HepG2 (cell line): ENCODE data around the gene POC1B. TPM values are rescaled to one million over a fixed set of nuclear protein-coding genes. Genes with fewer than 3 reads are reported as not detected.

ENCODE experiments used
- CENPX ChIP-seq: sonication (generic); formaldehyde crosslinking; IDR thresholded peaks from 2 replicates; pipeline ENCODE4 v1.9.0; 2021; ENCODE audit warnings: mild to moderate bottlenecking, missing genetic modification reagents, moderate library complexity
- CREB1 ChIP-seq, 2 experiments: fragments of 450-650 bp in 1 of 2; IDR thresholded peaks; 2 replicates each; pipeline ENCODE4 v1.6.1; 2016 to 2017; ENCODE audit warnings: control low read depth in 1 of 2, mild to moderate bottlenecking in 1 of 2, missing compliant biosample characterization in 1 of 2, missing genetic modification characterization in 1 of 2
- FOXA3 ChIP-seq: IDR thresholded peaks from 2 replicates; pipeline ENCODE4 v1.6.1; 2016; ENCODE audit warnings: missing genetic modification reagents, missing compliant biosample characterization
- GABPB1 ChIP-seq: IDR thresholded peaks from 2 replicates; pipeline ENCODE4 v1.6.1; 2016; ENCODE audit warnings: mild to moderate bottlenecking, missing genetic modification reagents, moderate library complexity, missing compliant biosample characterization
- HDAC1 ChIP-seq: sonication (generic); formaldehyde crosslinking; IDR thresholded peaks from 2 replicates; pipeline ENCODE4 v1.5.1; 2020; ENCODE audit warnings: mild to moderate bottlenecking, missing genetic modification reagents
- JUND ChIP-seq: sonication (generic); formaldehyde crosslinking; IDR thresholded peaks from 2 replicates; pipeline ENCODE4 v1.8.0; 2022; ENCODE audit warnings: mild to moderate bottlenecking, missing genetic modification reagents
- KLF16 ChIP-seq, 2 experiments: sonication (generic) in 1 of 2; formaldehyde crosslinking in 1 of 2; IDR thresholded peaks; 2 replicates each; pipeline versions ENCODE4 v1.6.1 to v1.8.0; 2016 to 2023; ENCODE audit warnings: missing genetic modification reagents in 2 of 2, missing compliant biosample characterization in 1 of 2
- MBD4 ChIP-seq: IDR thresholded peaks from 2 replicates; pipeline ENCODE4 v1.6.1; 2012; ENCODE audit warnings: low read length, inconsistent platforms, borderline replicate concordance
- MED13 ChIP-seq: sonication (generic); formaldehyde crosslinking; IDR thresholded peaks from 2 replicates; pipeline ENCODE4 v1.5.0; 2020; ENCODE audit warnings: missing genetic modification reagents
- MZF1 ChIP-seq: sonication (generic); formaldehyde crosslinking; IDR thresholded peaks from 2 replicates; pipeline ENCODE4 v1.8.1; 2023; ENCODE audit warnings: mild to moderate bottlenecking, missing genetic modification reagents, borderline replicate concordance
- PHF21A ChIP-seq: sonication (generic); formaldehyde crosslinking; IDR thresholded peaks from 2 replicates; pipeline ENCODE4 v1.5.0; 2020; ENCODE audit warnings: mild to moderate bottlenecking, missing genetic modification reagents
- POLR2G ChIP-seq: fragments of 200-400 bp; formaldehyde crosslinking; IDR thresholded peaks from 2 replicates; pipeline ENCODE4 v1.6.1; 2018; ENCODE audit warnings: mild to moderate bottlenecking, low read depth, low read length, moderate library complexity
- PTBP1 ChIP-seq: fragments of 200-400 bp; formaldehyde crosslinking; IDR thresholded peaks from 2 replicates; pipeline ENCODE4 v1.6.1; 2018; ENCODE audit warnings: low read length, low read depth; ENCODE audit not compliant: poor library complexity, severe bottlenecking
- SMAD3 ChIP-seq: sonication (generic); formaldehyde crosslinking; IDR thresholded peaks from 2 replicates; pipeline ENCODE4 v1.4.0; 2020; ENCODE audit warnings: missing genetic modification reagents
- SMARCE1 ChIP-seq: fragments of 450-650 bp; IDR thresholded peaks from 2 replicates; pipeline ENCODE4 v1.6.1; 2017; ENCODE audit warnings: borderline replicate concordance
- SNAPC2 ChIP-seq: sonication (generic); formaldehyde crosslinking; IDR thresholded peaks from 2 replicates; pipeline ENCODE4 v1.8.1; 2022; ENCODE audit warnings: mild to moderate bottlenecking, missing genetic modification reagents
- TOPORS ChIP-seq: sonication (generic); formaldehyde crosslinking; IDR thresholded peaks from 2 replicates; pipeline ENCODE4 v1.8.0; 2023; ENCODE audit warnings: mild to moderate bottlenecking, missing genetic modification reagents
- ZEB1 ChIP-seq: IDR thresholded peaks from 2 replicates; pipeline ENCODE4 v1.6.1; 2012; ENCODE audit warnings: mild to moderate bottlenecking, low read depth, inconsistent platforms; ENCODE audit not compliant: insufficient replicate concordance
- ZNF17 ChIP-seq: sonication (generic); formaldehyde crosslinking; IDR thresholded peaks from 2 replicates; pipeline ENCODE4 v1.5.0; 2020; ENCODE audit warnings: mild to moderate bottlenecking, missing genetic modification reagents
- ZNF260 ChIP-seq: sonication (generic); formaldehyde crosslinking; IDR thresholded peaks from 2 replicates; pipeline ENCODE4 v1.4.0; 2020; ENCODE audit warnings: missing genetic modification reagents, low read depth, mild to moderate bottlenecking, borderline replicate concordance
- ZNF333 ChIP-seq: sonication (generic); formaldehyde crosslinking; IDR thresholded peaks from 2 replicates; pipeline ENCODE4 v1.4.0; 2020; ENCODE audit warnings: mild to moderate bottlenecking, missing genetic modification reagents, borderline replicate concordance
- ZNF552 ChIP-seq: sonication (generic); formaldehyde crosslinking; IDR thresholded peaks from 2 replicates; pipeline ENCODE4 v1.9.0; 2022; ENCODE audit warnings: missing genetic modification reagents, mild to moderate bottlenecking, borderline replicate concordance
- ZNF605 ChIP-seq: sonication (generic); formaldehyde crosslinking; IDR thresholded peaks from 2 replicates; pipeline ENCODE4 v1.8.0; 2022; ENCODE audit warnings: mild to moderate bottlenecking, missing genetic modification reagents
- ZNF891 ChIP-seq: sonication (generic); formaldehyde crosslinking; IDR thresholded peaks from 2 replicates; pipeline ENCODE4 v1.5.0; 2020; ENCODE audit warnings: mild to moderate bottlenecking, missing genetic modification reagents
- ZSCAN25 ChIP-seq: sonication (generic); formaldehyde crosslinking; IDR thresholded peaks from 2 replicates; pipeline ENCODE4 v1.8.0; 2022; ENCODE audit warnings: mild to moderate bottlenecking, missing genetic modification reagents
- polyA plus RNA-seq, 8 experiments: library from polyadenylated mRNA; depleted of rRNA in 3 of 8; stranded (reverse) in 7 of 8; unstranded in 1 of 8; fragments of >200 nt; fragmentation: Illumina TruSeq in 4 of 8; extraction: Trizol in 4 of 8; gene quantifications; 2 replicates each; pipeline versions ENCODE4 v1.2.1 to v1.2.3, GENCODE V29; 2011 to 2016; ENCODE audit warnings: low read depth in 4 of 8, missing spikeins in 1 of 8, mixed read lengths in 1 of 8; ENCODE audit not compliant: insufficient read depth in 1 of 8
- total RNA-seq, 5 experiments: library from RNA; depleted of rRNA; stranded (reverse); fragments of >200 nt; fragmentation: Illumina TruSeq; extraction: Trizol; gene quantifications; 2 replicates each; pipeline ENCODE4 v1.2.3, GENCODE V29; 2016; ENCODE audit warnings: low read depth in 1 of 5
- TF ChIP-seq, protein P1 (sequence below): fragments of 450-650 bp; IDR thresholded peaks from 2 replicates; pipeline ENCODE4 v1.6.1; 2016
- TF ChIP-seq, protein P2 (sequence below): sonication (generic); formaldehyde crosslinking; conservative IDR thresholded peaks from 2 replicates; pipeline ENCODE4 v1.4.0; 2020; ENCODE audit warnings: missing genetic modification reagents
- TF ChIP-seq, protein P3 (sequence below): sonication (generic); formaldehyde crosslinking; IDR thresholded peaks from 2 replicates; pipeline ENCODE4 v1.9.0; 2021; ENCODE audit warnings: missing genetic modification reagents, mild to moderate bottlenecking, borderline replicate concordance

POC1B gene
- total and polyA plus RNA-seq, 2 of the 13 experiments (the other 11 are each of a cell fraction or from before 2014, with no cell fraction given): 9.3 to 11.0 TPM

DNA sequence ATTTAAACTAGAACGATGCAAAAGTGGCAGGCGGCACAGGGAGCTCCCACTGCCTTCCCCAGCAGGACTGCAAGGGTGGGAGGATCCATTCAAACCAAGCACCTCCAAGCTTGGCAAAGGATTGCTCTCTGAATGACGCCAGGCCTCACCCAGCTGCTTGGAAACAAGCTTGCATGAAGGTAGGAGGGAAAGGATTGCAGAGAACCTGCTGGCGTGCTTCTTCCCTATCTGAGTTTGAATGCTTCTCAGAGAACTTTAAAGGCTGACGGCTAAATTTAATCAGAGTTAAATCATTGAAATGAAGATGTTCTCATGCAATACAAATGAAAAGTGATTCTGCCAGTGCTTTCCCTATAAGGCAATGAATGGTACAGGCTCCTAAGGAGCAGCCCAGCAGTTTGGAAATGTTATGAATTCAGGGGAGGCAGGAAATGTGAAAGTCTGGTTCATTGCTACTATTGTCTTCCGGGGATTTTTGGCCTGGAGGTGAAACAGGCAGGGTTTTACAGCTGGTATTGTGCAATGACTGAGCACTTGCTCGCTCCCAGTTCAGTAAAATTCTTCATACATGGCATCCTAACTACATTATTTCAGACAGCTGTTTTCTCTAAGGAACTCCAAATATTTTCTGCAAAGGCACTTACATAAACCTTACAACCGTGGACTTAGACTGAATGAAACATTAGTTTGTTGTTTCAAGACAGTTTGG lies 141.6 kb downstream of the POC1B start (continued):
- TF ChIP-seq, protein P1, sequence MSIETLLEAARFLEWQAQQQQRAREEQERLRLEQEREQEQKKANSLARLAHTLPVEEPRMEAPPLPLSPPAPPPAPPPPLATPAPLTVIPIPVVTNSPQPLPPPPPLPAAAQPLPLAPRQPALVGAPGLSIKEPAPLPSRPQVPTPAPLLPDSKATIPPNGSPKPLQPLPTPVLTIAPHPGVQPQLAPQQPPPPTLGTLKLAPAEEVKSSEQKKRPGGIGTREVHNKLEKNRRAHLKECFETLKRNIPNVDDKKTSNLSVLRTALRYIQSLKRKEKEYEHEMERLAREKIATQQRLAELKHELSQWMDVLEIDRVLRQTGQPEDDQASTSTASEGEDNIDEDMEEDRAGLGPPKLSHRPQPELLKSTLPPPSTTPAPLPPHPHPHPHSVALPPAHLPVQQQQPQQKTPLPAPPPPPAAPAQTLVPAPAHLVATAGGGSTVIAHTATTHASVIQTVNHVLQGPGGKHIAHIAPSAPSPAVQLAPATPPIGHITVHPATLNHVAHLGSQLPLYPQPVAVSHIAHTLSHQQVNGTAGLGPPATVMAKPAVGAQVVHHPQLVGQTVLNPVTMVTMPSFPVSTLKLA: no peak
- TF ChIP-seq ZEB1 (no peak), PHF21A (CRISPR knock-in tag) (0 out of 2 replicates have a peak, but pooled peaks have one; percentile 32), JUND (CRISPR knock-in tag) (no peak), ZNF333 (CRISPR knock-in tag) (no peak), MZF1 (no peak), KLF16 (CRISPR knock-in tag; IDR thresholded peaks at IDR 0.05) (0 out of 4 replicates have a peak, but pooled peaks of 1 of the 2 experiments have one; percentile 18), GABPB1 (CRISPR knock-in tag) (peak; percentile 49; the same call in 1 of the 2 replicates), ZSCAN25 (CRISPR knock-in tag) (no peak), ZNF17 (CRISPR knock-in tag) (no peak), SMAD3 (no peak), ZNF552 (CRISPR knock-in tag) (no peak), SNAPC2 (no peak), FOXA3 (peak; percentile 32; the same call in 1 of the 2 replicates), SMARCE1 (no peak), ZNF605 (CRISPR knock-in tag) (no peak), TOPORS (no peak), PTBP1 (no peak), CREB1 (IDR thresholded peaks at IDR 0.05) (no peak), CREB1 (CRISPR knock-in tag; IDR thresholded peaks at IDR 0.05) (no peak), MBD4 (no peak), ZNF891 (CRISPR knock-in tag) (no peak), POLR2G (peak; percentile 52), CENPX (CRISPR knock-in tag) (no peak), MED13 (CRISPR knock-in tag) (peak; percentile 56; the same call in 1 of the 2 replicates), ZNF260 (CRISPR knock-in tag) (no peak), HDAC1 (CRISPR knock-in tag) (peak; percentile 39; the same call in 1 of the 2 replicates)
- TF ChIP-seq, protein P2, sequence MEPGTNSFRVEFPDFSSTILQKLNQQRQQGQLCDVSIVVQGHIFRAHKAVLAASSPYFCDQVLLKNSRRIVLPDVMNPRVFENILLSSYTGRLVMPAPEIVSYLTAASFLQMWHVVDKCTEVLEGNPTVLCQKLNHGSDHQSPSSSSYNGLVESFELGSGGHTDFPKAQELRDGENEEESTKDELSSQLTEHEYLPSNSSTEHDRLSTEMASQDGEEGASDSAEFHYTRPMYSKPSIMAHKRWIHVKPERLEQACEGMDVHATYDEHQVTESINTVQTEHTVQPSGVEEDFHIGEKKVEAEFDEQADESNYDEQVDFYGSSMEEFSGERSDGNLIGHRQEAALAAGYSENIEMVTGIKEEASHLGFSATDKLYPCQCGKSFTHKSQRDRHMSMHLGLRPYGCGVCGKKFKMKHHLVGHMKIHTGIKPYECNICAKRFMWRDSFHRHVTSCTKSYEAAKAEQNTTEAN (CRISPR knock-in tag): no peak
- TF ChIP-seq, protein P3, sequence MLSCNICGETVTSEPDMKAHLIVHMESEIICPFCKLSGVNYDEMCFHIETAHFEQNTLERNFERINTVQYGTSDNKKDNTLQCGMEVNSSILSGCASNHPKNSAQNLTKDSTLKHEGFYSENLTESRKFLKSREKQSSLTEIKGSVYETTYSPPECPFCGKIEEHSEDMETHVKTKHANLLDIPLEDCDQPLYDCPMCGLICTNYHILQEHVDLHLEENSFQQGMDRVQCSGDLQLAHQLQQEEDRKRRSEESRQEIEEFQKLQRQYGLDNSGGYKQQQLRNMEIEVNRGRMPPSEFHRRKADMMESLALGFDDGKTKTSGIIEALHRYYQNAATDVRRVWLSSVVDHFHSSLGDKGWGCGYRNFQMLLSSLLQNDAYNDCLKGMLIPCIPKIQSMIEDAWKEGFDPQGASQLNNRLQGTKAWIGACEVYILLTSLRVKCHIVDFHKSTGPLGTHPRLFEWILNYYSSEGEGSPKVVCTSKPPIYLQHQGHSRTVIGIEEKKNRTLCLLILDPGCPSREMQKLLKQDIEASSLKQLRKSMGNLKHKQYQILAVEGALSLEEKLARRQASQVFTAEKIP (CRISPR knock-in tag): no peak
